Eye (tissue), 1 donor: ENCODE data around the gene COMT.

Source experiments
- DNase-seq: peaks from one replicate; pipeline ENCODE4 v3.0.0-alpha.2; 2015

COMT gene

DNA sequence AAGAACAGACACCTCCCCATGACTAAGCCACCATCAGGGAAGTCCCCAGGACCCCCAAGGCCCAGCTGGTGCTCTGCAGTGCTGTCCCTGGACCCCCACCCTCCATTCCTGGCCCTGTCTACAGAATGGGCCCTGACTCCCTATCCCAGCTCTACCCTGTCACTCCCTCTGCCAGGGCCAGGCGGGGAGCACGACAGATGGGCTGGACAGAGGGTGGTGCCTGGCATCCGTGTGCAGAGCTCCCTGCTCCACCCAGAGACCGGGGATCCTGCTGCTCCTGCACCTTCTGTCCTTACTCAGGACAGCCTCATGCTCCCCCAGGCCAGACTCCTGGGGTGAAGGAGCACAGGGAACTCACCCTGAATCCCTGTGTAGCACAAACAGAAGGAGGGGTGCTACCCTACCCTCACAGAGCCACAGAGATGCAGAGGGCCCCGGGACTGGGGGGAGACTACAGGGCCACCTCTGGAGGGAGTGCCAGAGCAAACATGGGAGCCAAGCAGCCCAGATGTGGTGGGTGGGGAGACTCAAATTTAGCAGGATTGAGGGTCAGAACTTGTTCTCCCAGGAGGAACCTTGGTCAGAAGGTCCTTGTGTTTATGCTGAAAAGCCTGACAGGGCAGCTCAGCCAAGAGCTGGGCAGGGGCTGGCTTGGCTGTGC lies 73.1 kb downstream of the COMT start:
- no peak for DNase-seq

- DNase-seq = no peak
These were observed 73.6 kb downstream of the COMT start for GRCh38 chr22:20015187-20015625.

DNA sequence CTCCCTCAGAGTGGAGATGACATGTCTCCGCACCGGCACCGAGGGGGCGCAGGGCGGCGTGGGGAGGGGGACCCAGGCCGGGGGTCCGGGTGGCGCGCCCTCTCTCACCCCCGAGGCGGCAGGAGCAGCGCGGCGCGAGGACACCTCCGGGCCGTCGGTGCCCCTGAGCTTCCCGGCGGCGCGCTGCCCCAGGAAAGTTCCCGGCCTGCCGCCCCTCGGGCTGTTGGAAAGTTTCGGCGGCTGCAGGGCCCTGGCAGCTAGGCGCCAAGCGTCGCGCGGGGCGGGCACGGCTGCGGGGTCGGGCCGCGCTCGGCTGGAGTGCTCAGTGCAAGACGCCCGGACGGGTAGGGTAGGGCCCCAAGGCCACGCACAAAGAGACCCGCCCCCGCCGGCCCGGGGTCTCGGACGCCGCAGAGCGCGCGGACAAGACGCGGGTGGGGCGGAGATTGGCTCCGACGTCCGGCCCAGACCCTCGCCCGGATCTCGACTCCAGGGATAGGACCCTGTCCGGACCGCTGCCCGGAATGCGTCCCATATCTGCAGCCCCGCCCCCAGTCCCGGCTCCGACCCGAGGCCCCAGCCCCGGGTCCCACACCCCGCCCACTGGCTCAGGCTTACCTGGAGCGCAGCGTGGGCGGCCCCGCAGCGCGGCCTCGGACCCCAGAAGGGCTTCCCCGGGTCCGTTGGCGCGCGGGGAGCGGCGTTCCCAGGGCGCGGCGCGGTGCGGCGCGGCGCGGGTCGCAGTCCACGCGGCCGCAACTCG lies 74.6 kb downstream of the COMT start:
- peak; percentile 65 for DNase-seq

DNA sequence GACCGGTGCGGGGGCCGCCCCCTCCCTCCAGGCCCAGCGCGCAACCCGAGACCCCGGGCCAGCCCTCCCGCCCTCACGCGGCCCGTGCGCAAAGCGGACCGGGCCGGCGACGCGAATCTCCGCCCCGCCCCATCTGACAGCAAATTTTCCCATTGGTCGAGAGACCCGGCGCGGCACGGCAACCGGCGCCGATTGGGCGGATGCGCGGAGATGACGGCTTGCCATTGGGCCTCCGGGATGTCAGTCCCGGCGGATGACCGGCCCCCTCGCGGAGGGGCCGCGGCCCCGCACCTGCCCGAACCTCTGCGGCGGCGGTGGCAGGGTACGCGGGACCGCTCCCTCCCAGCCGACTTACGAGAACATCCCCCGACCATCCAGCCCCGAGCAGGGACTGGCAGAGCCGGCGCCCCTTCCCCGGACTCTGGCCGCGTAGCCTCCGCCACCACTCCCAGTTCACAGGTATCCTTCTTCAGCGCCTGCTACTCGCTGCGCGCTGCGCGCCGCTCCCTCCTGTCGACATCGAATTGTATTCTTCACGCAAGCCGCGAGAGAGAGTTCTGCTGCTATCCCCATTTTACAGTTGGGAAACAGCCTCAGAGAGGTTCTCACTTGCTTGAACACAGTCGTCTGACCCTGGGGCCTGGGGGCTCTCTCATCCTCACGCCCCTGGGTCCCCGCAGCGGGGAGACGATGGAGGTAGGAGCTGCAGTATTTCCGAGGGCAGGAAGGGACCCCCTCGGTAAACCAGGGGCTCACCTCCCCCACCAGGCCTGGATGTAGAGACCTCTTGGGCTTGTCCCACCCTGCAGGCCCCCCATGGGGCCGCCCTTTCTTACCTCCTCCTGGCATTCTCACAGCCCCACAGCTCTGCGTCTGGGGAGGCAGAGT lies 75.4 kb downstream of the COMT start, which contains the start of gene ARVCF:
Gene ARVCF, minus strand, starts transcription at position 90 of the 888 bp plus-strand sequence. CDS start 26,029 bp downstream, outside the sequence.
- peak; percentile 95 for DNase-seq

- DNase-seq = no peak
These were observed 76.0 kb downstream of the COMT start for GRCh38 chr22:20017622-20017958.

GRCh38 chr22:20018001-20018400 lies 76.4 kb downstream of the COMT start:
- no peak for DNase-seq
